Stimulated activated memory B cell treated with anti-CD40 and anti-IgM and Interleukin-4, amounts not matched to agents 10 μg/mL and 1 μg/mL and 100 μg/mL, for 72 hours (primary cell): ENCODE results near the gene MRPS18A.

ENCODE experiments used
- ATAC-seq: fragments of 150-1000 bp; cut with Tn5 transposase; 2 replicates; pipeline ENCODE4 v1.10.0; 2021
- H3K27ac Mint-ChIP-seq: one replicate; pipeline ENCODE4 v1.8.0; 2022; ENCODE audit warnings: mild to moderate bottlenecking, mixed read lengths
- H3K27me3 Mint-ChIP-seq: one replicate; pipeline ENCODE4 v1.8.0; 2022; ENCODE audit warnings: mixed read lengths
- H3K36me3 Mint-ChIP-seq: one replicate; pipeline ENCODE4 v1.8.0; 2022; ENCODE audit warnings: mixed read lengths
- H3K4me1 Mint-ChIP-seq: one replicate; pipeline ENCODE4 v1.8.0; 2022; ENCODE audit warnings: mixed read lengths
- H3K4me3 Mint-ChIP-seq: one replicate; pipeline ENCODE4 v1.8.0; 2022; ENCODE audit warnings: mild to moderate bottlenecking, moderate library complexity, mixed read lengths
- H3K9me3 Mint-ChIP-seq: one replicate; pipeline ENCODE4 v1.8.0; 2022; ENCODE audit warnings: mixed read lengths

Gene MRPS18A

DNA sequence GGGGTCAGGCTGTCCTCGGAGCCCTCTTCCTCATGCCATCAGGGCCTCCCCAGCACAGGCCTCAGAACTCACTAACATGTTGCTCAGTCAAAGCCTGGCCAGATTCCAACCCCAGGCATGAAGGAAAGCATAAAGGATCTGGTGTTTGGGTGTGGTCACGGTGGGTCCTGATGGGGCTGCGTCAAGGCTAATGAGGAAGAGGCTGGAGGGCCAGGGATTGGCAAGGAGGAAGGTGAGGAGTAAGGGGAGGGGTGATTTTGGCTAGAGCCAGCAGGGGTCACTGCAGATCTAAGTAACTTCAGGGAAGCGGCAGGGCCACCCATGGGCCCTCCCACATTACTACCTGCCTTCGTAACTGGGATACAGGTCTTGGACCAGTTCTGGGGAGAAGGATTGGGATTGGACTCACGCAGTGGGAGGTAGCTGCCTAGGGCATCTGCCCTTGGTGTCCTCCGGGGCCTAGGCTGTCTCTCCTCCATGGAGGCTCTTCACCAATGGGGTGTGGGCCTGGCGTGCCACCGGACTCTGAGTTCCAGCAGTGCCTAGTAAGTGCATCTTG, 36.2 kb upstream of the MRPS18A start:
- ATAC-seq: peak; percentile 68
- no peaks in the 10 kb centered on the region for H3K9me3 Mint-ChIP-seq
- no peak overlapping the region for H3K4me3 Mint-ChIP-seq
- no peaks in the 10 kb centered on the region for H3K27me3 Mint-ChIP-seq
- peaks cover 28% of the 10 kb centered on the region for H3K4me1 Mint-ChIP-seq
- H3K36me3 Mint-ChIP-seq: no peaks in the 10 kb centered on the region
- H3K27ac Mint-ChIP-seq: no peak overlapping the region

DNA sequence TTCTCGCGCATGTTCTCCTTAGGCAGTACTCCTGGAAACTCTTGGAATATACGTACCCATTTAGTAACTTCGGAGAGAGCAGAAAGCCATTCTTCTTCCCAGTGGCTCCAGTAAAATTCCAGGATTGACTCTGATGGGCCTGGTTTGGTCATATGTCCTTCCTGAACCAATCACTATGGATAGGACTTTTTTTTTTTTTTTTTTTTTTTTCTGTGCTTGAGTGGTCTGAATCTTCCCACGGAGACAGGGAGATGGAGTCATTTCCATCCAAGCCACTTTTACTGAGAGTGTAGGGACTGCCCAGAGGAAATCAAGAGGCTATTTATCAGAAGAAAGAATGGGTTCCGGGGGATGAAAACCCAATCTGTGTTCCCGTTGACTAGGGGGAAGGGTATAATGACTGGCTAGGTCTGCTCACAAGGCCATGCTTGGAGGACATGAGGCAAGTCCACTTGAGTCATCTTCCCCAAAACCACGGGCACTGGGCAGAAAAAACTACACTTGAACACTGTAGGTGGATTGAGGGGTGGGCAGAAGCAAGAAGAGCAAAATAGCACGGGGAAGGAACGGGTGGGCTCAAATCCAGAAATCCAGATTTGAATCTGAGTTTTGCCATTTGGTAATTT, 35.4 kb upstream of the MRPS18A start:
- peaks cover 28% of the 10 kb centered on the region for H3K4me1 Mint-ChIP-seq
- no peaks in the 10 kb centered on the region for H3K36me3 Mint-ChIP-seq
- H3K27me3 Mint-ChIP-seq: no peaks in the 10 kb centered on the region
- no peak overlapping the region for H3K4me3 Mint-ChIP-seq
- no peak overlapping the region for H3K27ac Mint-ChIP-seq
- H3K9me3 Mint-ChIP-seq: no peaks in the 10 kb centered on the region
- no peak for ATAC-seq

DNA sequence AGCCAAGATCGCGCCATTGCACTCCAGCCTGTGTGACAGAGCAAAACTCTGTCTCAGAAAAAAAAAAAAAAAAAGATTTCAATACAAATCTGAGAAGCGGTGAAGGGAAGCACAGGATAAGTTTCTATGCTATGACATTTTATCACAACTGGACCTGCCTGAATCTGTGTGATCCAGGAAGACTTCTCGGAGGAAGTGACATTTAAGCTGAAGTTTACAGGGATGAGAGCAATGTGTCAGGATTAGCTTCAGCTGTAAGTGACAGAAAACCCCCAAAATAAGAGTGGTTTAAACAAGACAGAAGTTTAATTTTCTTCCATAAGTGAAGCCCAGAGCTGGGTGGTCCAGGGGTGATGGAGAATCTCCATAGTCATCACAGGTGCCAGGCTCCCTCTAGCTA, 33.4 kb upstream of the MRPS18A start:
- peaks cover 28% of the 10 kb centered on the region for H3K4me1 Mint-ChIP-seq
- no peak for ATAC-seq
- no peaks in the 10 kb centered on the region for H3K36me3 Mint-ChIP-seq
- no peaks in the 10 kb centered on the region for H3K27me3 Mint-ChIP-seq
- no peak overlapping the region for H3K27ac Mint-ChIP-seq
- no peaks in the 10 kb centered on the region for H3K9me3 Mint-ChIP-seq
- no peak overlapping the region for H3K4me3 Mint-ChIP-seq

DNA sequence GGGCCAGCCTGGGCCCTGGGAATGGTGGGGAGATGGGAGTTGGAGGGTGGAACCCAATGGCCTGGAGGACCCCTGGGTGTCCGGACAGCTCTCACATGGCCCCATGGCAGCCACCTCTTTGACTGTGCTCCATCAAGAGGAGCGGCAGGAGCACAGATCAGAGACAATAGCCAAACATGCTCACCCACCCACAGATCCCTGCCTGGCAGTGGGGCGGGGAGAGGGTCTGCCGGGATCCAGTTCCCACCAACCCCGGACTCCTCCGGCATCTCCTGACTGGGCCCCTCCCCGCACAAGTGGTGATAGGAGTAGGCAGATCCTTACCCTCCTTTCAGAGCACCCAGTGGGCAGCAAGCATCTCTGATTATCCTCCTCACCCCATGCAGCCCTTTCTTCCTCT, 31.9 kb upstream of the MRPS18A start:
- no peak for ATAC-seq
- Mint-ChIP-seq H3K27me3 (no peaks in the 10 kb centered on the region), H3K36me3 (no peaks in the 10 kb centered on the region), H3K4me3 (no peak overlapping the region), H3K9me3 (no peaks in the 10 kb centered on the region), H3K27ac (no peak overlapping the region), H3K4me1 (peaks cover 28% of the 10 kb centered on the region)

DNA sequence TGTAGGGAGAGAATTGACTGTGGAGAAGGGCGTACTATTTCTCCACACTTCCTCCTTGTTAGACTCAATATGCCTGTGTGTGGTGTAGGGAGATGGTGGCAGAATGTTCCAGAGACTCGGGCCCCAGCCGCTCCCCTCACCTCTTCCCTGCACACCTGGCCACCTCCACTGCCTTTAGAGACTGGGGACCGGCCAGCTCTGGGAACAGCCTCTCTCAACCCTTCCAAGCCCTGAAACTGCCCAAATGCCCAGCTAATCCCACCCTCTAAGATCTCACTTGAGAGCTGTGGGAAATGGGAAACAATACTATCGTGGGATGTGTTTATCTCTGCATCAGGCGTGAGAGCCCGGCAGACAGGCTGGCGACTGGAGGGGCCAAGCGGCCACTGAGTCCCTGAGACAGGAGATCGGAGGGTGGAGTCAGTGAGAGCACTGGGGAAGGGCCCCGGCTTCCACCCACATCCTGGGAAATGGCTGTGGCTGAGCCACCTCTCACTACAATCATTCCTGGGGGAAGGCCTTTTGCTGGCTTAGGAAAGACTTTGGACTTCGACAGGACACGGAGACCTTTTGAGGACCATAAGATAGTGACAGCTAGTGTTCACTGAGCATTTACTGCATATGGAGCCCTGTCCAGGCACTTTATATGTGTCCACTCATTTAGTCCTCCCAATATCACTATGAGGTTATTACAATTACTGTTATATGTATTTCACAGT, 31.0 kb upstream of the MRPS18A start:
- Mint-ChIP-seq H3K9me3 (no peaks in the 10 kb centered on the region), H3K4me3 (no peak overlapping the region), H3K27me3 (no peaks in the 10 kb centered on the region), H3K27ac (no peak overlapping the region), H3K36me3 (no peaks in the 10 kb centered on the region), H3K4me1 (peaks cover 28% of the 10 kb centered on the region)
- no peak for ATAC-seq

DNA sequence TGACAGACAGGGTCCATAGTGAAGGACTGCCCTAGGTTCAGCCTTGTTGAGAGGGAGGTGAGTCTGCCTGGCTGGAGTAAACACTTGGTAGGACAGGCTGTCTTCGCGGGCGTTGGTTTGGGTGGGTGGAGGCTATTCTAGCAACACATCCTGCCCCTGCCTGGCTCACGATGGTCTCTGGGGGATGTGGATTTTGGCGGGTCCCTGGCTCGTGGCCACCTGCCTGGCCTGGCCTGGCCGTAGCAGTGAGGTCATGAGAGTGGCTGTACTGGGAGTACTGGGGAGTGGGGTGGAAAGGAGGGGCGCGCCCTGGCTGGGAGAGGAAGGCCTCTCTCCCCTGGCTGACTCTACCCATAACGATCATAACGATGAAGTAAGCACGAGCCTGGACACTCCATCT, 30.2 kb upstream of the MRPS18A start:
- Mint-ChIP-seq H3K4me3 (no peak overlapping the region), H3K4me1 (peaks cover 24% of the 10 kb centered on the region), H3K9me3 (no peaks in the 10 kb centered on the region), H3K27ac (no peak overlapping the region), H3K36me3 (no peaks in the 10 kb centered on the region), H3K27me3 (no peaks in the 10 kb centered on the region)
- no peak for ATAC-seq

DNA sequence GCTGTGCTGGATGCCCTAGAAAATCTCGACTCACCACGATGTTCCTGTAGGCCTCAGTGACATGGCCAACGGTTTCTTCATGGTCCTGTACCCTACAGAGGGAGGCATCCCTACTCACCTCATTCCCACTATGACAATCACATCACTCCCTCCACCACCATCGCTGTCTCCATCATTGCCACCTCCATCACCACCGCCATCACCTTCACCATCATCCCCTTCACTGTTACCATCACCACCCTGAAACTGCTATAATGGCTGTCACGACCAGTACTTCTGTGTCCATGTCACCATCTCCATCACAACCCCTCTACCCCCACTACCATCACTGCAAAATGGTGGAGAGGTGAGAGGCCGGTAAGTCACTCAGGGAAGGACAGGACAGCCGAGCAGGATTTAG, 29.8 kb upstream of the MRPS18A start:
- H3K9me3 Mint-ChIP-seq: no peaks in the 10 kb centered on the region
- H3K4me3 Mint-ChIP-seq: no peak overlapping the region
- peaks cover 28% of the 10 kb centered on the region for H3K4me1 Mint-ChIP-seq
- H3K27me3 Mint-ChIP-seq: no peaks in the 10 kb centered on the region
- no peaks in the 10 kb centered on the region for H3K36me3 Mint-ChIP-seq
- no peak for ATAC-seq
- no peak overlapping the region for H3K27ac Mint-ChIP-seq

DNA sequence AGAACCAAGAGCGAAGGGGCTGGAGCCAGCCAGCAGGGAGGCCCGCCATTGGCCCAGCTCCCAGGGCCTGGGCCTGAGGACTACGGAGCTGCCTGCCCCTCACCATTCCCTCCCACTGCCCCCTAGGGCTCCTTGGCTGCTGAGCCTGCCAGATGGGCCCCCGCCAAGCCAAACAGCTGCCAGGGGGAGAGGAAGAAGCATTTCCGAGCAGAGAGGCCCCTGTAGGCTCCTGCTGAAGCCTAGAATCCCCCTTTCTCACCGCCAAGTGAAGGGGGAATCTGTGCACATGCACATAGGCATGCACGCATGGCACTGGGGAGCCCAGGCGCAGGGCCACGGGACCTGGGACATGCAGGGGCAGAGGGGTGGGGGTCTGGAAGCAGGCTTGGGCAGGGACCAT, 28.5 kb upstream of the MRPS18A start:
- ATAC-seq: no peak
- no peaks in the 10 kb centered on the region for H3K9me3 Mint-ChIP-seq
- no peak overlapping the region for H3K27ac Mint-ChIP-seq
- H3K4me3 Mint-ChIP-seq: no peak overlapping the region
- H3K4me1 Mint-ChIP-seq: peaks cover 40% of the 10 kb centered on the region
- H3K27me3 Mint-ChIP-seq: peaks cover 3% of the 10 kb centered on the region
- H3K36me3 Mint-ChIP-seq: no peaks in the 10 kb centered on the region

DNA sequence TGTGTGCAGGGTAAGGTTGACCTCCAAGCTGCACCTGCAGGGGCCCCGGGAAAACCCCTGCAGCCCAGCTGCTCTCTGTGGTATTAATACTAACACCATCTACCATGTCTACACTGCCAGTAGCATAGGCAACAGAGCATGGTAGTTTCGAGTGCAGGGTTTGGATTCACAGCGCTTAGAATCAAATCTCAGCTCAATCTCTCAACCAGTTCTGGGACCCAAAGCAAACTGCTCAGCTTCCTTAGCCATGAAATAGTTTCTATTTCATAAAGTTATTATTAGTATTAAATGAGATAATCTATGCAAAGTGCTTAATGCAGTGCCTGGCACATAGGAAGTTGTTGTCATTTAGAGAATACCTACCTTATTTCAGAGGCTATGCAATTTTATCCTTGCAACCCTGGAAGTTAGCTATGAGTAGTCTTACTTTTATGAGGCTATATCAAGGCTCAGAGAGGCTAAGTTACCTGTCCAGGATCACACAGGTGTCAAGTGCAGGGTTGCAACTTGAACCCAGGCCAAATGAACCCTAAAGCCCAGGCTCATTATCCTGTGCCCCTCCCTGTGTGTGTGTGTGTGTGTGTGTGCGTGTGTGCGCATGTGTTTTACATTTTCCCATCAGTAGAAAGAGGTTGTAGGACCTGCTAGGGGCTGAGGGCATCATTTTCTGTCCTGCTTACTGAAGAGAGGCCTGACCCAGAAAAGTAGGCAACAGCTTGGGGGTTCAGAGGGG, 27.6 kb upstream of the MRPS18A start:
- peaks cover 9% of the 10 kb centered on the region for H3K27me3 Mint-ChIP-seq
- H3K27ac Mint-ChIP-seq: peak overlapping the region; percentile 87
- peak overlapping the region; percentile 11 for H3K4me3 Mint-ChIP-seq
- ATAC-seq: peak; percentile 96
- no peaks in the 10 kb centered on the region for H3K36me3 Mint-ChIP-seq
- H3K9me3 Mint-ChIP-seq: no peaks in the 10 kb centered on the region
- H3K4me1 Mint-ChIP-seq: peaks cover 46% of the 10 kb centered on the region

DNA sequence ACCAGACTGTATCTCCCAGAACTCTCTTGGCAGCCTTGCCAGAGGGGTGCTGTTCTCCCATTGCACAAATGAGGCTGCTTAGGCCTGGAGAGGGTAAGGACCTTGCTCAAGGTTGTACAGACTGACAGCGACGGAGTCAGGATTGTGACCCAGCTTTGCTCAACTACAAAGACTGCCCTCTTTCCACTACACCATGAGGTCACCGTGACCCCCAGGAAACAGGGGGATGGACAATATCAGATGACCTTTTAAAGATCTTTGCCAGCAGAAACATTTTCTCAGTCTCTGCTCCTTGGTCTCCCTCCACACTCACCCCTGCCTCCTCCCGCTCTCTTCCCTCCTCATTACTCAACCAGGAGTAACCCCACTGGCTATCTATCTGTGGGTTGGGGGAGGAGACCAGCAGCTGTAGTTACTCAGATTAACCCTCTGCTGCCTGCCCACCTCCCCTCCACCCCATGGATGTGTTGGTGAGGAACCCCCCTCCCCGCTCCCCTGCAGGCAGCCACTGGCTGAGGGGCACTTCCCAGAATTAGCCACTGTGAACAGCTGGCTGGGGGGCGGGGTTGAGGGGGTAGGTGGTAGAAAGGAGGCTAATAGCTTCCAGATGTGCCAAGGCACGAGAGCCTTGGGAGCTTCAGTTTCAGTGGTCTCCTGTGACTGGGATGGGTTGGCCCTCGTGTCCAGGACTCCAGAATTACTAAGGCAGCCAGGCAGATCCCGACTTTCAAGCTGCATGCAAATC, 26.9 kb upstream of the MRPS18A start:
- no peaks in the 10 kb centered on the region for H3K9me3 Mint-ChIP-seq
- H3K36me3 Mint-ChIP-seq: no peaks in the 10 kb centered on the region
- H3K4me1 Mint-ChIP-seq: peaks cover 51% of the 10 kb centered on the region
- H3K27me3 Mint-ChIP-seq: peaks cover 9% of the 10 kb centered on the region
- peak; percentile 62 for ATAC-seq
- H3K27ac Mint-ChIP-seq: peak overlapping the region; percentile 87
- peak overlapping the region; percentile 29 for H3K4me3 Mint-ChIP-seq

DNA sequence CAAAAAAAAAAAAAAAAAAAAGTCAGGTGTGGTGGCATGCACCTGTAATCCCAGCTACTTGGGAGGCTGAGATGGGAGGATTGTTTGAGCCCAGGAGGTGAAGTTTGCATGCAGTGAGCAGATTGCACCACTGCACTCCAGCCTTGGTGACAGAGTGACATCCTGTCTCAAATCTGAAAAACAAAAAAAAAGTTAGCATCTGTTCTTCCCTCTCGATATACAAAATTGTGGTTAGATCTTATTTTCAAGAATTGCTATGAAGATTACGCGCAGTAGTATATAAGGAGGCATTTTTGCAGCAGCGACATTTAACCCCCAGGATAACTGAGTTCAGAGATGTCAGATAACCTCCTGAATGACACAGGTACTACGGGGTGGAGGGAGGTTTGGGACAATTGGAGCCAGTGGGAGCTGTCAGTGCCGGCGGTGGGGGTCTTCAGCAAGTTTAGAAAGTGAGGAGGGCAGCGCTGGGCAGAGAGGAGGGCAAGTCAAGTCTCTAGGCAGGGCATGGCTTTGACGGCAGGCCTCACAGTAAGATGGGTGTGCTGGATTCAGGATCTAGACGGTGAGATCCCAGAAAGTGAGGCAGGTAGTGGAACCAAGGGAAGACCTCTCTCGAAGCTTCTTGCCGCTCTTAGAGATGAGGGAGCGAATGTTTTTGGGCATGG, 26.2 kb upstream of the MRPS18A start:
- H3K9me3 Mint-ChIP-seq: no peaks in the 10 kb centered on the region
- ATAC-seq: peak; percentile 13
- no peaks in the 10 kb centered on the region for H3K36me3 Mint-ChIP-seq
- peak overlapping the region; percentile 51 for H3K4me3 Mint-ChIP-seq
- H3K4me1 Mint-ChIP-seq: peaks cover 51% of the 10 kb centered on the region
- H3K27ac Mint-ChIP-seq: peak overlapping the region; percentile 87
- peaks cover 9% of the 10 kb centered on the region for H3K27me3 Mint-ChIP-seq

DNA sequence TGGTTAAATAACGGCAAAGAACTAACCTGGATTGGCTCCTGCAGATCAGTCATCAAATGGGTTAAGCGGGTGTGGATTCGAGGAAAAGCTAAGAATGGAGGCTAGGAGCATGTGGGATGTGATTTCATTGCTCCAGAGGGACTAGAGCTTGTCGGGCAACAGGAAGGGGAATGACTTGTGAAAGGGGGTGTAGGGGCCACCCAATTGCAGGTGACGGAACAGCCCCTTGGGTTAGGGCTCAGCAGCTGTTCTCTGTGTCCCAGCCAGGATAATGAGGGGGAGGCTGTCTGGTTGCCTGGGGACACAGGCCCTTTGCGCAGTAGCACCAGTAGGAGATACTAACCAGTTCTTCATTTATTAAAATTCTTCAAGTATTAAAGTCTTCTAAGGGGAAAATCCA, 25.0 kb upstream of the MRPS18A start:
- Mint-ChIP-seq H3K4me1 (peaks cover 56% of the 10 kb centered on the region), H3K27me3 (peaks cover 9% of the 10 kb centered on the region), H3K4me3 (no peak overlapping the region), H3K36me3 (no peaks in the 10 kb centered on the region), H3K27ac (no peak overlapping the region), H3K9me3 (no peaks in the 10 kb centered on the region)
- no peak for ATAC-seq

DNA sequence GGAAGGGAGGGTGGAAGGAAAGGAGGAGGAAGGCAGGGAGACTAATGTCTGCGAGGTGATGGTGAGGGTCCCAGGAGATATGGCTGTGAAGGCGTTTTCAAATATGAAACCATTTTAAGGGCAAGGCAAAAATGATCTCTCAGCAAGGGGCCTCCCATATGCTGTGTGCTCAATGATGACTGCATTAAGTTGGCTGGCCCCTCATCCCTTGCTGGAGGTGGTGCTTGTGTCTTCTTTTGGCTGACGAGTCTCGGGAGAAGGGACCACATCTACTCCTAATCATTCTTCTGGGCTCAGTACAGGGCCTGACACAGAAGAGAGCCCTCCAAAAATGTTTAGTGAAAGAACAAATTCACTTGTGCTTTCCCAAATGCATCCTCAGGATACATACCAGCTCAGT, 23.0 kb upstream of the MRPS18A start:
- H3K27ac Mint-ChIP-seq: peak overlapping the region; percentile 41
- H3K27me3 Mint-ChIP-seq: peaks cover 9% of the 10 kb centered on the region
- no peaks in the 10 kb centered on the region for H3K9me3 Mint-ChIP-seq
- H3K4me3 Mint-ChIP-seq: no peak overlapping the region
- ATAC-seq: no peak
- no peaks in the 10 kb centered on the region for H3K36me3 Mint-ChIP-seq
- peaks cover 71% of the 10 kb centered on the region for H3K4me1 Mint-ChIP-seq

DNA sequence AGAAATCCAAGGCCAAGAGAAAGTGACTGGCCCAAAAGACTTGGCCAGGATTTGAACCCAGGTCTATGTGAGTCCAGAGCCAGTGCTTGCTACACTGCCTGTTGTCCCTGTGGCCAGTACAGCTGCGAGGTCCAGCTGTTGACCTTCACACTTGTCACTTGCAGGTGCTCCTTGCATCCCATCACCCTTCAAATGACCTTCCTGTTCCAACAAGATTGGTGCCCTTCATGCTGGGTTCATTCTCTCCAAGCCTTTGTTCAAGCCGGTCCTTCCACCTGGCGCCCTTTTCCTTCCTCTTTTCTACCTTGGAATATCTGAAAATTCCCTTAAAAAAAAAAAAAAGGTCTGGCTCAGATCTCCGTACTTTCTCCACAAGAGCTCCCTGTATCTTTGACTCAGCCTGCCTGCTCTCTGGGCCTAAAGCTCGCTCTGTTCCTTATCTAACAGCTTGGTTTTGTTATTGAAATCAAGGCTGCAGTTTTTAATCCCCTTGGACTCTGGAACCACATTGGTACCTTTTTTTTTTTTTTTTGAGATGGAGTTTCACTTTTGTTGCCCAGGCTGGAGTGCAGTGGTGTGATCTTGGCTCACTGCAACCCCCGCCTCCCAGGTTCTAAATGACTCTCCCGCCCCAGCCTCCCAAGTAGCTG, 22.2 kb upstream of the MRPS18A start:
- Mint-ChIP-seq H3K9me3 (no peaks in the 10 kb centered on the region), H3K27ac (no peak overlapping the region), H3K4me1 (peaks cover 72% of the 10 kb centered on the region), H3K4me3 (no peak overlapping the region), H3K27me3 (peaks cover 9% of the 10 kb centered on the region), H3K36me3 (no peaks in the 10 kb centered on the region)
- ATAC-seq: no peak
